B cell (primary cell): ENCODE results near the gene FMNL1. TPM values are rescaled to one million over a fixed set of nuclear protein-coding genes. Genes with fewer than 3 reads are reported as not detected.

Experiments
- ATAC-seq: fragments of 200-7000 bp; cut with Tn5 transposase; one replicate; pipeline ENCODE4 v1.10.0; 2021; ENCODE audit warnings: low read depth, mild to moderate bottlenecking, moderate number of reproducible peaks, moderate library complexity
- CTCF ChIA-PET: fragments of 350-600 bp; sonication (Branson Sonifier 250); formaldehyde crosslinking; loops from one replicate; lab custom pipeline; 2021; ENCODE audit warnings: antibody characterized with exemption, inconsistent platforms; lab: Charles Lee
- POLR2A ChIA-PET: fragments of 350-600 bp; sonication (Branson Sonifier 250); formaldehyde crosslinking; loops from one replicate; lab custom pipeline; 2021; ENCODE audit warnings: antibody characterized with exemption; lab: Charles Lee
- DNase-seq: peaks from one replicate; pipeline ENCODE4 v3.0.0; 2013
- H2AFZ ChIP-seq: 2 replicates; pipeline ENCODE4 v1.6.1; 2012; ENCODE audit warnings: mild to moderate bottlenecking, low read depth, low read length; ENCODE audit not compliant: insufficient read depth, poor library complexity, severe bottlenecking
- H3K27ac ChIP-seq, 2 donors: 1 replicate in 1 of 2; 2 replicates in 1 of 2; pipeline ENCODE4 v1.5.1; 2012 to 2013; ENCODE audit warnings: low read length in 2 of 2, mild to moderate bottlenecking in 2 of 2, moderate library complexity in 1 of 2
- H3K27me3 ChIP-seq, 4 experiments: fragments of 200-600 bp in 1 of 4; sonication (generic) in 1 of 4; replicated peaks in 1 of 4; 1 replicate in 2 of 4; 2 replicates in 2 of 4; pipeline versions ENCODE4 v1.6.1 to v1.7.0; 2013 to 2016; ENCODE audit warnings: low read length in 3 of 4, mild to moderate bottlenecking in 2 of 4, mixed read lengths in 1 of 4, moderate library complexity in 1 of 4; ENCODE audit not compliant: insufficient read depth in 4 of 4, control insufficient read depth in 3 of 4; ENCODE audit errors: control extremely low read depth in 1 of 4
- H3K36me3 ChIP-seq, 2 experiments: replicated peaks in 1 of 2; 1 replicate in 1 of 2; 2 replicates in 1 of 2; pipeline versions ENCODE4 v1.6.1 to v1.7.1; 2013; ENCODE audit warnings: low read length in 1 of 2; ENCODE audit not compliant: insufficient read depth in 2 of 2, control insufficient read depth in 1 of 2; ENCODE audit errors: control extremely low read depth in 1 of 2, extremely low read depth in 1 of 2
- H3K4me1 ChIP-seq, 2 donors: fragments of 200-600 bp in 1 of 2; sonication (generic) in 1 of 2; 1 replicate in 1 of 2; 2 replicates in 1 of 2; pipeline versions ENCODE4 v1.5.1 to v1.6.1; 2013 to 2017; ENCODE audit warnings: low read length in 2 of 2; ENCODE audit not compliant: control insufficient read depth in 2 of 2, insufficient read depth in 2 of 2
- H3K4me2 ChIP-seq: replicated peaks from 2 replicates; pipeline ENCODE3; 2012; ENCODE audit warnings: mild to moderate bottlenecking, low read depth, low read length; ENCODE audit not compliant: poor library complexity, severe bottlenecking
- H3K4me3 ChIP-seq, 5 experiments: fragments of 200-600 bp in 1 of 5; sonication (generic) in 1 of 5; 1 replicate in 3 of 5; 2 replicates in 2 of 5; pipeline versions ENCODE4 v1.5.1 to v1.7.0; 2011 to 2016; ENCODE audit warnings: low read length in 4 of 5, mild to moderate bottlenecking in 4 of 5, low read depth in 2 of 5, control low read depth in 1 of 5, moderate library complexity in 1 of 5; ENCODE audit not compliant: insufficient read depth in 1 of 5; ENCODE audit errors: control extremely low read depth in 1 of 5, extremely low read depth in 1 of 5
- H3K79me2 ChIP-seq: fragments of 200-600 bp; sonication (generic); one replicate; pipeline ENCODE4 v1.6.0; 2016; ENCODE audit warnings: low read length; ENCODE audit not compliant: control insufficient read depth, insufficient read depth
- H3K9ac ChIP-seq: fragments of 200-600 bp; sonication (generic); 2 replicates; pipeline ENCODE4 v1.6.1; 2017; ENCODE audit warnings: mild to moderate bottlenecking, low read length, moderate library complexity
- H3K9me3 ChIP-seq, 3 donors: one replicate each; pipeline versions ENCODE4 v1.6.1 to v1.7.1; 2013; ENCODE audit warnings: low read length in 2 of 3; ENCODE audit not compliant: control insufficient read depth in 2 of 3, insufficient read depth in 1 of 3; ENCODE audit errors: control extremely low read depth in 1 of 3
- H4K20me1 ChIP-seq: 2 replicates; pipeline ENCODE4 v1.6.0; 2012; ENCODE audit warnings: mild to moderate bottlenecking, low read length; ENCODE audit not compliant: insufficient read depth, control insufficient read depth, poor library complexity, severe bottlenecking
- H3K27ac Mint-ChIP-seq: one replicate; pipeline ENCODE4 v1.8.0; 2021; ENCODE audit warnings: mixed read lengths
- H3K27me3 Mint-ChIP-seq: one replicate; pipeline ENCODE4 v1.8.0; 2021; ENCODE audit warnings: mixed read lengths
- H3K4me1 Mint-ChIP-seq: one replicate; pipeline ENCODE4 v1.8.0; 2021; ENCODE audit warnings: mixed read lengths
- H3K4me3 Mint-ChIP-seq: one replicate; pipeline ENCODE4 v1.8.0; 2021; ENCODE audit warnings: mixed read lengths
- H3K9me3 Mint-ChIP-seq: one replicate; pipeline ENCODE4 v1.8.0; 2022; ENCODE audit warnings: mixed read lengths; ENCODE audit not compliant: insufficient read depth
- CTCF ChIP-seq: fragments of 200-600 bp; IDR thresholded peaks from one replicate; pipeline ENCODE4 v1.8.0; 2022; ENCODE audit warnings: antibody characterized with exemption, mild to moderate bottlenecking
- EZH2 ChIP-seq: IDR thresholded peaks from 2 replicates; pipeline ENCODE4 v1.6.1; 2012; ENCODE audit warnings: borderline replicate concordance, low read depth, mild to moderate bottlenecking, moderate library complexity, low read length; ENCODE audit not compliant: insufficient read depth, poor library complexity, severe bottlenecking
- WGBS: methylation state at CpG from one replicate; pipeline ENCODE4 v1.1.5; 2013; ENCODE audit warnings: missing lambda C conversion rate; ENCODE audit not compliant: insufficient coverage; 5-methylcytosine and 5-hydroxymethylcytosine counted together
- intact Hi-C: fragments of 100-400 bp; cut with micrococcal nuclease; formaldehyde crosslinking; loops from one replicate; pipeline ENCODE4 v1.10.0; 2022
- polyA plus RNA-seq: library from polyadenylated mRNA; depleted of rRNA; stranded (reverse); fragments of >200 nt; gene quantifications from 2 replicates; pipeline ENCODE4 v1.2.3, GENCODE V29; 2012
- total RNA-seq, 2 donors: library from RNA; stranded (reverse); fragments of 120-200 nt in 1 of 2; gene quantifications; 1 replicate in 1 of 2; 2 replicates in 1 of 2; pipeline versions ENCODE4 v1.2.3 to v1.2.4, GENCODE V29; 2013 to 2022

FMNL1 gene
- total and polyA plus RNA-seq, 2 donors (not counting 1 experiment from before 2014, with no cell fraction given), result 386 to 663 TPM

DNA sequence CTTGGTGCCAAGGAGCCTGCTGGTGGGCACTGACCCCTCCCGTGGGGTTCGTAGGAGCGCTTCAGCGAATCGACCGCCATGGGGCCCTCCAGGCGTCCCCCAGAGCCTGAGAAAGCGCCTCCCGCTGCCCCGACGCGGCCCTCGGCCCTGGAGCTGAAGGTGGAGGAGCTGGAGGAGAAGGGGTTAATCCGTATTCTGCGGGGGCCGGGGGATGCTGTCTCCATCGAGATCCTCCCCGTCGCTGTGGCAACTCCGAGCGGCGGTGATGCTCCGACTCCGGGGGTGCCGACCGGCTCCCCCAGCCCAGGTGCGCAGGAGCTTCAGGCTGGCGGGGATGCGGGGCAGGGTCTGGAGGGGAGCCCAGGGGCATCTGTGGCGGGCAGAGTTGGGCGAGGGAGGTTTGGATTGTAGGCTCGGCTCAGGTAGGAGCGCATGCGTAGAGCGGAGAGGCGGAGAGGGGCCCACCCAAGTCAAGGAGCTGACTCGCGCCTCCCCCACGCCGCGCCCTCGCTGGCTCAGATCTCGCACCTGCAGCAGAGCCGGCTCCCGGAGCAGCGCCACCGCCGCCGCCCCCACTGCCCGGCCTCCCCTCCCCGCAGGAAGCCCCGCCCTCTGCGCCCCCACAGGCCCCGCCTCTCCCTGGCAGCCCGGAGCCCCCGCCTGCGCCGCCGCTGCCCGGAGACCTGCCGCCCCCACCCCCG lies 19.8 kb downstream of the FMNL1 start:
- H4K20me1 ChIP-seq, result peaks cover 93% of the 10 kb centered on the region
- intact Hi-C loops, result no loop called here
- H3K27me3 Mint-ChIP-seq, result no peaks in the 10 kb centered on the region
- no peak overlapping the region for H3K4me3 ChIP-seq
- TF ChIP-seq EZH2, result no peak
- no peak for TF ChIP-seq CTCF
- peaks cover 0 to 96% of the 10 kb centered on the region in 2 experiments for H3K36me3 ChIP-seq
- H3K27me3 ChIP-seq, result no peaks in the 10 kb centered on the region
- no peaks in the 10 kb centered on the region for H3K9me3 ChIP-seq
- H3K9ac ChIP-seq, result no peak overlapping the region
- ChIA-PET CTCF (interaction anchor here (0.7 to 24.6 kb wide), 4 partner anchors 21 to 44 kb away, joined by 3 to 737 read pairs (median 4); partner anchors contain the start of gene FMNL1), POLR2A (interaction anchor here (0.6 to 1.1 kb wide), 2 partner anchors 16 to 27 kb away, joined by 3 to 4 read pairs; no protein-coding TSS in a partner anchor)
- DNase-seq (no peak), ATAC-seq (no peak)
- H3K4me1 Mint-ChIP-seq, result peaks cover 7% of the 10 kb centered on the region
- H2AFZ ChIP-seq, result no peak overlapping the region
- no peak overlapping the region for H3K4me2 ChIP-seq
- no peak overlapping the region for H3K27ac ChIP-seq
- no peaks in the 10 kb centered on the region for H3K9me3 Mint-ChIP-seq
- H3K4me1 ChIP-seq, result peaks cover 1 to 2% of the 10 kb centered on the region in 2 donors
- peaks cover 41% of the 10 kb centered on the region for H3K79me2 ChIP-seq
- H3K27ac Mint-ChIP-seq, result no peak overlapping the region
- no peak overlapping the region for H3K4me3 Mint-ChIP-seq
- WGBS, result 96% methylated on average over 40 of the region's 62 CpGs

GRCh38 chr17:45242029-45242414 lies 20.3 kb downstream of the FMNL1 start:
- no peak overlapping the region for H2AFZ ChIP-seq
- TF ChIP-seq CTCF (no peak), EZH2 (no peak)
- H4K20me1 ChIP-seq, result peaks cover 96% of the 10 kb centered on the region
- no peak overlapping the region for H3K27ac ChIP-seq
- CTCF ChIA-PET, result interaction anchor here (0.7 to 24.6 kb wide), 5 partner anchors 8 to 43 kb away, joined by 3 to 737 read pairs (median 6); partner anchors contain the start of gene FMNL1
- peaks cover 0 to 96% of the 10 kb centered on the region in 2 experiments for H3K36me3 ChIP-seq
- Mint-ChIP-seq H3K4me3 (no peak overlapping the region), H3K27ac (no peak overlapping the region), H3K9me3 (no peaks in the 10 kb centered on the region), H3K4me1 (peaks cover 13% of the 10 kb centered on the region), H3K27me3 (no peaks in the 10 kb centered on the region)
- ATAC-seq, result no peak
- 97% methylated on average over 17 of the region's 18 CpGs for WGBS
- DNase-seq, result no peak
- POLR2A ChIA-PET, result interaction anchor here (2.2 kb wide), 1 partner anchor 13 kb away, joined by 7 read pairs; no protein-coding TSS in a partner anchor
- peaks cover 7 to 8% of the 10 kb centered on the region in 2 donors for H3K4me1 ChIP-seq
- H3K9me3 ChIP-seq, result no peaks in the 10 kb centered on the region
- no peak overlapping the region for H3K9ac ChIP-seq
- H3K4me3 ChIP-seq, result no peak overlapping the region
- intact Hi-C loops, result no loop called here
- no peak overlapping the region for H3K4me2 ChIP-seq
- peaks cover 36% of the 10 kb centered on the region for H3K79me2 ChIP-seq
- no peaks in the 10 kb centered on the region for H3K27me3 ChIP-seq
